ENCODE measurements around the gene ZBTB5.
"Not testable (repeated sequence)": the region's sequence is repeated elsewhere in the genome, so short reads cannot be mapped to it uniquely, and the experiment has no call there.

ZBTB5 gene

GRCh38 chr9:37474438-37474837, 9.2 kb upstream of the ZBTB5 start:
- CTCF ChIA-PET: no interaction called here
- no CpG with 5 or more reads among the region's 3 CpGs for WGBS (ENCODE audit: insufficient coverage)
- no peaks in the 10 kb centered on the region for H3K36me3 ChIP-seq (ENCODE audit: control insufficient read depth in 4 of 4, insufficient read depth in 4 of 4, low read length in 3 of 4)
- no peak overlapping the region for H3K27ac ChIP-seq (ENCODE audit: insufficient read depth in 1 of 2, low read depth in 1 of 2, low read length in 2 of 2, poor library complexity in 1 of 2, severe bottlenecking in 2 of 2)
- peaks cover 0 to 8% (median 2%) of the 10 kb centered on the region in 4 experiments for H3K4me1 ChIP-seq (ENCODE audit: control extremely low read depth in 1 of 4, control insufficient read depth in 4 of 4, insufficient read depth in 4 of 4, low read length in 3 of 4)
- H3K9me3 ChIP-seq (ENCODE audit: control extremely low read depth in 1 of 5, control insufficient read depth in 4 of 5, insufficient read depth in 2 of 5, low read depth in 1 of 5, low read length in 4 of 5): peaks cover 0 to 8% (median 3%) of the 10 kb centered on the region in 5 experiments
- no peaks in the 10 kb centered on the region for H3K27me3 ChIP-seq (replicated peaks in 2 of 5; ENCODE audit: control insufficient read depth in 4 of 5, insufficient read depth in 5 of 5, low read length in 4 of 5)
- DNase-seq: no peak
- POLR2A ChIA-PET: no interaction called here
- no peak overlapping the region for H3K4me3 ChIP-seq (ENCODE audit: control insufficient read depth in 1 of 7, extremely low read depth in 1 of 7, insufficient read depth in 4 of 7, low read depth in 2 of 7, low read length in 6 of 7)

DNA sequence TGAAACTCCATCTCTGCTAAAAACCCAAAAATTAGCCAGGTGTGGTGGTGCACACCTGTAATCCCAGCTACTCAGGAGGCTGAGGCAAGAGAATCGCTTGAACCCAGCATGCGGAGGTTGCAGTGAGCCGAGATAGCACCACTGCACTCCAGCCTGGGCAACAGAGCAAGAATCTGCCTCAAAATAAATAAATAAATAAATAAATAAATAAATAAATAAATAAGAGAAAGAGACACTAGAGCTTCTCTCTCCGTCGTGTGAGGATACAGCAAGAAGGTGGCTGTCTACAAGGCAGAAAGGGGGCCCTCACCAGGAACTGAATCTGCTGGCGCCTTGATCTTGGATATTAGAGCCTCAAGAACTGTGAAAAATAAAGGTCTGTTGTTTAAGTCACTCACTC, 8.7 kb upstream of the ZBTB5 start:
- H3K36me3 ChIP-seq (ENCODE audit: control insufficient read depth in 4 of 4, insufficient read depth in 4 of 4, low read length in 3 of 4); DNase-seq; H3K4me1 ChIP-seq (ENCODE audit: control extremely low read depth in 1 of 4, control insufficient read depth in 4 of 4, insufficient read depth in 4 of 4, low read length in 3 of 4); H3K27ac ChIP-seq (ENCODE audit: insufficient read depth in 1 of 2, low read depth in 1 of 2, low read length in 2 of 2, poor library complexity in 1 of 2, severe bottlenecking in 2 of 2); H3K4me3 ChIP-seq (ENCODE audit: control insufficient read depth in 1 of 7, extremely low read depth in 1 of 7, insufficient read depth in 4 of 7, low read depth in 2 of 7, low read length in 6 of 7); H3K27me3 ChIP-seq (replicated peaks in 2 of 5; ENCODE audit: control insufficient read depth in 4 of 5, insufficient read depth in 5 of 5, low read length in 4 of 5); H3K9me3 ChIP-seq (ENCODE audit: control extremely low read depth in 1 of 5, control insufficient read depth in 4 of 5, insufficient read depth in 2 of 5, low read depth in 1 of 5, low read length in 4 of 5); POLR2A ChIA-PET; CTCF ChIA-PET: not testable (repeated sequence)
- WGBS (ENCODE audit: insufficient coverage): 50% methylated on average over 2 of the region's 6 CpGs

GRCh38 chr9:37471942-37472684, 6.9 kb upstream of the ZBTB5 start:
- H3K4me3 ChIP-seq (ENCODE audit: control insufficient read depth in 1 of 7, extremely low read depth in 1 of 7, insufficient read depth in 4 of 7, low read depth in 2 of 7, low read length in 6 of 7): peak overlapping the region in 6 of 7 experiments; percentile 41 to 82 (median 62)
- ChIA-PET POLR2A (no interaction called here), CTCF (no interaction called here)
- WGBS (ENCODE audit: insufficient coverage): 25% methylated on average over 6 of the region's 7 CpGs
- no peaks in the 10 kb centered on the region for H3K27me3 ChIP-seq (replicated peaks in 2 of 5; ENCODE audit: control insufficient read depth in 4 of 5, insufficient read depth in 5 of 5, low read length in 4 of 5)
- DNase-seq: peak in 2 of 3 donors; percentile 15 to 22
- H3K27ac ChIP-seq (ENCODE audit: insufficient read depth in 1 of 2, low read depth in 1 of 2, low read length in 2 of 2, poor library complexity in 1 of 2, severe bottlenecking in 2 of 2): peak overlapping the region in 1 of 2 experiments; percentile 32
- H3K36me3 ChIP-seq (ENCODE audit: control insufficient read depth in 4 of 4, insufficient read depth in 4 of 4, low read length in 3 of 4): no peaks in the 10 kb centered on the region
- peaks cover 0 to 9% (median 2%) of the 10 kb centered on the region in 4 experiments for H3K4me1 ChIP-seq (ENCODE audit: control extremely low read depth in 1 of 4, control insufficient read depth in 4 of 4, insufficient read depth in 4 of 4, low read length in 3 of 4)
- peaks cover 0 to 8% (median 3%) of the 10 kb centered on the region in 5 experiments for H3K9me3 ChIP-seq (ENCODE audit: control extremely low read depth in 1 of 5, control insufficient read depth in 4 of 5, insufficient read depth in 2 of 5, low read depth in 1 of 5, low read length in 4 of 5)

- no peak for DNase-seq
- Histone ChIP-seq H3K9me3 (ENCODE audit: control extremely low read depth in 1 of 5, control insufficient read depth in 4 of 5, insufficient read depth in 2 of 5, low read depth in 1 of 5, low read length in 4 of 5) (no peaks in the 10 kb centered on the region), H3K4me3 (ENCODE audit: control insufficient read depth in 1 of 7, extremely low read depth in 1 of 7, insufficient read depth in 4 of 7, low read depth in 2 of 7, low read length in 6 of 7) (no peak overlapping the region), H3K27me3 (replicated peaks in 2 of 5; ENCODE audit: control insufficient read depth in 4 of 5, insufficient read depth in 5 of 5, low read length in 4 of 5) (no peaks in the 10 kb centered on the region), H3K4me1 (ENCODE audit: control extremely low read depth in 1 of 4, control insufficient read depth in 4 of 4, insufficient read depth in 4 of 4, low read length in 3 of 4) (peaks cover 5 to 24% (median 18%) of the 10 kb centered on the region in 4 experiments), H3K36me3 (ENCODE audit: control insufficient read depth in 4 of 4, insufficient read depth in 4 of 4, low read length in 3 of 4) (no peaks in the 10 kb centered on the region), H3K27ac (ENCODE audit: insufficient read depth in 1 of 2, low read depth in 1 of 2, low read length in 2 of 2, poor library complexity in 1 of 2, severe bottlenecking in 2 of 2) (no peak overlapping the region)
- ChIA-PET CTCF (no interaction called here), POLR2A (no interaction called here)
- WGBS (ENCODE audit: insufficient coverage): 100% methylated on average over 5 of the region's 6 CpGs
Observed at GRCh38 chr9:37468620-37469019, 3.4 kb upstream of the ZBTB5 start.

- H3K27me3 ChIP-seq (replicated peaks in 2 of 5; ENCODE audit: control insufficient read depth in 4 of 5, insufficient read depth in 5 of 5, low read length in 4 of 5); DNase-seq; POLR2A ChIA-PET; H3K9me3 ChIP-seq (ENCODE audit: control extremely low read depth in 1 of 5, control insufficient read depth in 4 of 5, insufficient read depth in 2 of 5, low read depth in 1 of 5, low read length in 4 of 5); H3K4me3 ChIP-seq (ENCODE audit: control insufficient read depth in 1 of 7, extremely low read depth in 1 of 7, insufficient read depth in 4 of 7, low read depth in 2 of 7, low read length in 6 of 7); H3K36me3 ChIP-seq (ENCODE audit: control insufficient read depth in 4 of 4, insufficient read depth in 4 of 4, low read length in 3 of 4); CTCF ChIA-PET: not testable (repeated sequence)
- peak overlapping the region in 1 of 2 experiments; percentile 34 for H3K27ac ChIP-seq (ENCODE audit: insufficient read depth in 1 of 2, low read depth in 1 of 2, low read length in 2 of 2, poor library complexity in 1 of 2, severe bottlenecking in 2 of 2)
- WGBS (ENCODE audit: insufficient coverage): 97% methylated on average over 13 of the region's 17 CpGs
- peaks cover 9 to 34% (median 24%) of the 10 kb centered on the region in 4 experiments for H3K4me1 ChIP-seq (ENCODE audit: control extremely low read depth in 1 of 4, control insufficient read depth in 4 of 4, insufficient read depth in 4 of 4, low read length in 3 of 4)
Observed at GRCh38 chr9:37467530-37467929, 2.3 kb upstream of the ZBTB5 start.

- Histone ChIP-seq H3K9me3 (ENCODE audit: control extremely low read depth in 1 of 5, control insufficient read depth in 4 of 5, insufficient read depth in 2 of 5, low read depth in 1 of 5, low read length in 4 of 5) (no peaks in the 10 kb centered on the region), H3K4me3 (ENCODE audit: control insufficient read depth in 1 of 7, extremely low read depth in 1 of 7, insufficient read depth in 4 of 7, low read depth in 2 of 7, low read length in 6 of 7) (peak overlapping the region; percentile 71 to 97 (median 90)), H3K4me1 (ENCODE audit: control extremely low read depth in 1 of 4, control insufficient read depth in 4 of 4, insufficient read depth in 4 of 4, low read length in 3 of 4) (peaks cover 9 to 34% (median 20%) of the 10 kb centered on the region in 4 experiments), H3K27ac (ENCODE audit: insufficient read depth in 1 of 2, low read depth in 1 of 2, low read length in 2 of 2, poor library complexity in 1 of 2, severe bottlenecking in 2 of 2) (peak overlapping the region; percentile 47 to 96), H3K36me3 (ENCODE audit: control insufficient read depth in 4 of 4, insufficient read depth in 4 of 4, low read length in 3 of 4) (no peaks in the 10 kb centered on the region), H3K27me3 (replicated peaks in 2 of 5; ENCODE audit: control insufficient read depth in 4 of 5, insufficient read depth in 5 of 5, low read length in 4 of 5) (no peaks in the 10 kb centered on the region)
- peak in 2 of 3 donors; percentile 69 for DNase-seq
- WGBS (ENCODE audit: insufficient coverage): under 1% methylated on average over 38 of the region's 47 CpGs
- ChIA-PET POLR2A (interaction anchor here (0.8 kb wide), 1 partner anchor 13 kb away, joined by 3 read pairs; no protein-coding TSS in a partner anchor), CTCF (interaction anchor here (1.5 kb wide), 2 partner anchors 20 to 22 kb away, joined by 4 to 6 read pairs; partner anchors contain the start of gene POLR1E)
Observed at GRCh38 chr9:37466037-37466709, 923 bp upstream of the ZBTB5 start.
